ENCODE results near the gene NEK9.

DNA sequence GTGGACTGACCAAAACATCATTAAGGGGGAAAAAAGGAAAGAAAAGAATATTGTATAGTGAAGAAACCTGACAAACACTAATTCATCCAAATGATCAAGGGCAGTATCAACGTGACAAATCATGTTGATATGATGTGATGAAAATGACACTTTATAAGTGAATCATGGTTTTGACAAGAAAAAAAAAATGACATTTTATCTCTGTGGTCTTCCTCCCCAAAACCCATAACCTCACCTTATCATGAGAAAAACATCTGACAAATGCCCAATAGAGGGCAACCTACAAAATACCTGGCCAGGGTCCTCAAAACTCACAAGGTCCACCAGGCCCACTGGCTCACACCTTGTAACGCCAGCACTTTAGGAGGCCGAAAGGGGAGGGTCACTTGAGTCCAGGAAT lies 35.8 kb upstream of the NEK9 start:
- TF ChIP-seq, protein P1, sequence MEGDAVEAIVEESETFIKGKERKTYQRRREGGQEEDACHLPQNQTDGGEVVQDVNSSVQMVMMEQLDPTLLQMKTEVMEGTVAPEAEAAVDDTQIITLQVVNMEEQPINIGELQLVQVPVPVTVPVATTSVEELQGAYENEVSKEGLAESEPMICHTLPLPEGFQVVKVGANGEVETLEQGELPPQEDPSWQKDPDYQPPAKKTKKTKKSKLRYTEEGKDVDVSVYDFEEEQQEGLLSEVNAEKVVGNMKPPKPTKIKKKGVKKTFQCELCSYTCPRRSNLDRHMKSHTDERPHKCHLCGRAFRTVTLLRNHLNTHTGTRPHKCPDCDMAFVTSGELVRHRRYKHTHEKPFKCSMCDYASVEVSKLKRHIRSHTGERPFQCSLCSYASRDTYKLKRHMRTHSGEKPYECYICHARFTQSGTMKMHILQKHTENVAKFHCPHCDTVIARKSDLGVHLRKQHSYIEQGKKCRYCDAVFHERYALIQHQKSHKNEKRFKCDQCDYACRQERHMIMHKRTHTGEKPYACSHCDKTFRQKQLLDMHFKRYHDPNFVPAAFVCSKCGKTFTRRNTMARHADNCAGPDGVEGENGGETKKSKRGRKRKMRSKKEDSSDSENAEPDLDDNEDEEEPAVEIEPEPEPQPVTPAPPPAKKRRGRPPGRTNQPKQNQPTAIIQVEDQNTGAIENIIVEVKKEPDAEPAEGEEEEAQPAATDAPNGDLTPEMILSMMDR (IDR thresholded peaks at IDR 0.05): no peak
- TF ChIP-seq EZH2 (IDR thresholded peaks at IDR 0.05): no peak

Measured in neural progenitor cell (in vitro differentiated cells).